ENCODE measurements around the gene ICAM2.
"Not testable (repeated sequence)": the region's sequence is repeated elsewhere in the genome, so short reads cannot be mapped to it uniquely, and the experiment has no call there.

The ICAM2 gene

GRCh38 chr17:64007089-64007837 lies 13.2 kb downstream of the ICAM2 start:
- DNase-seq, result not testable (repeated sequence)
- WGBS (ENCODE audit: extremely low coverage, insufficient coverage, low lambda C conversion rate), result no CpG with 5 or more reads among the region's 5 CpGs

GRCh38 chr17:64006361-64007088 lies 13.9 kb downstream of the ICAM2 start:
- no peaks in the 10 kb centered on the region for H3K36me3 ChIP-seq (ENCODE audit: control insufficient read depth, insufficient read depth, low read length)
- no peak overlapping the region for H2AK5ac ChIP-seq (ENCODE audit: low read length)
- H4K5ac ChIP-seq (ENCODE audit: low read length), result no peak overlapping the region
- no peak overlapping the region for H2BK5ac ChIP-seq (ENCODE audit: low read length)
- H2BK120ac ChIP-seq (ENCODE audit: low read depth, low read length), result no peak overlapping the region
- H3K79me1 ChIP-seq (ENCODE audit: low read length), result no peaks in the 10 kb centered on the region
- H3K4ac ChIP-seq (ENCODE audit: low read depth, low read length), result no peak overlapping the region
- no peak overlapping the region for H3K56ac ChIP-seq (ENCODE audit: low read length)
- no peak overlapping the region for H3K18ac ChIP-seq (ENCODE audit: low read length)
- H3K23ac ChIP-seq (ENCODE audit: low read length), result no peak overlapping the region
- H3K27ac ChIP-seq (ENCODE audit: low read depth, low read length), result no peak overlapping the region
- DNase-seq, result no peak
- WGBS (ENCODE audit: extremely low coverage, insufficient coverage, low lambda C conversion rate), result no CpG with 5 or more reads among the region's 13 CpGs
- H3K4me1 ChIP-seq (ENCODE audit: control insufficient read depth, low read depth, low read length), result no peaks in the 10 kb centered on the region
- H2BK15ac ChIP-seq (replicated peaks; ENCODE audit: low read depth), result no peak overlapping the region
- H3K9ac ChIP-seq (ENCODE audit: low read length), result no peak overlapping the region
- no peaks in the 10 kb centered on the region for H3K79me2 ChIP-seq (ENCODE audit: control insufficient read depth, insufficient read depth, low read length)
- H3K27me3 ChIP-seq (ENCODE audit: insufficient read depth, low read length, poor library complexity), result no peaks in the 10 kb centered on the region
- no peak overlapping the region for H3K4me2 ChIP-seq (ENCODE audit: low read length)
- no peak overlapping the region for H4K8ac ChIP-seq (ENCODE audit: low read depth, low read length)
- no peak overlapping the region for H3K4me3 ChIP-seq (ENCODE audit: low read length)

More at GRCh38 chr17:64007089-64007837, 13.2 kb downstream of the ICAM2 start:
- not testable (repeated sequence) for H3K79me1 ChIP-seq (ENCODE audit: low read length); H3K4me3 ChIP-seq (ENCODE audit: low read length); H2BK5ac ChIP-seq (ENCODE audit: low read length); H4K8ac ChIP-seq (ENCODE audit: low read depth, low read length); H3K79me2 ChIP-seq (ENCODE audit: control insufficient read depth, insufficient read depth, low read length); H3K36me3 ChIP-seq (ENCODE audit: control insufficient read depth, insufficient read depth, low read length); H3K9ac ChIP-seq (ENCODE audit: low read length); H3K56ac ChIP-seq (ENCODE audit: low read length); H3K23ac ChIP-seq (ENCODE audit: low read length); H3K27me3 ChIP-seq (ENCODE audit: insufficient read depth, low read length, poor library complexity); H3K4me1 ChIP-seq (ENCODE audit: control insufficient read depth, low read depth, low read length); H2BK15ac ChIP-seq (replicated peaks; ENCODE audit: low read depth); H3K18ac ChIP-seq (ENCODE audit: low read length); H3K4me2 ChIP-seq (ENCODE audit: low read length); H2AK5ac ChIP-seq (ENCODE audit: low read length); H3K4ac ChIP-seq (ENCODE audit: low read depth, low read length); H2BK120ac ChIP-seq (ENCODE audit: low read depth, low read length); H4K5ac ChIP-seq (ENCODE audit: low read length); H3K27ac ChIP-seq (ENCODE audit: low read depth, low read length)

GRCh38 chr17:64005734-64006167 lies 14.7 kb downstream of the ICAM2 start:
- H4K5ac ChIP-seq (ENCODE audit: low read length), result no peak overlapping the region
- H2BK5ac ChIP-seq (ENCODE audit: low read length), result no peak overlapping the region
- H4K8ac ChIP-seq (ENCODE audit: low read depth, low read length), result no peak overlapping the region
- H3K36me3 ChIP-seq (ENCODE audit: control insufficient read depth, insufficient read depth, low read length), result no peaks in the 10 kb centered on the region
- H2BK15ac ChIP-seq (replicated peaks; ENCODE audit: low read depth), result no peak overlapping the region
- H2BK120ac ChIP-seq (ENCODE audit: low read depth, low read length), result no peak overlapping the region
- WGBS (ENCODE audit: extremely low coverage, insufficient coverage, low lambda C conversion rate), result no CpG with 5 or more reads among the region's 6 CpGs
- H3K79me2 ChIP-seq (ENCODE audit: control insufficient read depth, insufficient read depth, low read length), result no peaks in the 10 kb centered on the region
- no peak overlapping the region for H3K23ac ChIP-seq (ENCODE audit: low read length)
- H3K4me2 ChIP-seq (ENCODE audit: low read length), result no peak overlapping the region
- H3K9ac ChIP-seq (ENCODE audit: low read length), result no peak overlapping the region
- no peak for DNase-seq
- no peaks in the 10 kb centered on the region for H3K4me1 ChIP-seq (ENCODE audit: control insufficient read depth, low read depth, low read length)
- H3K27me3 ChIP-seq (ENCODE audit: insufficient read depth, low read length, poor library complexity), result no peaks in the 10 kb centered on the region
- no peak overlapping the region for H3K27ac ChIP-seq (ENCODE audit: low read depth, low read length)
- H3K56ac ChIP-seq (ENCODE audit: low read length), result no peak overlapping the region
- no peak overlapping the region for H3K4me3 ChIP-seq (ENCODE audit: low read length)
- H3K79me1 ChIP-seq (ENCODE audit: low read length), result no peaks in the 10 kb centered on the region
- no peak overlapping the region for H3K18ac ChIP-seq (ENCODE audit: low read length)
- no peak overlapping the region for H3K4ac ChIP-seq (ENCODE audit: low read depth, low read length)
- H2AK5ac ChIP-seq (ENCODE audit: low read length), result no peak overlapping the region

GRCh38 chr17:64004903-64005733 lies 15.3 kb downstream of the ICAM2 start:
- no peaks in the 10 kb centered on the region for H3K27me3 ChIP-seq (ENCODE audit: insufficient read depth, low read length, poor library complexity)
- no peak for DNase-seq
- H3K4me1 ChIP-seq (ENCODE audit: control insufficient read depth, low read depth, low read length), result no peaks in the 10 kb centered on the region
- H3K9ac ChIP-seq (ENCODE audit: low read length), result no peak overlapping the region
- no peak overlapping the region for H3K4me2 ChIP-seq (ENCODE audit: low read length)
- H3K23ac ChIP-seq (ENCODE audit: low read length), result no peak overlapping the region
- whole genome bisulfite sequencing (ENCODE audit: extremely low coverage, insufficient coverage, low lambda C conversion rate), result no CpG with 5 or more reads among the region's 19 CpGs
- no peak overlapping the region for H2BK15ac ChIP-seq (replicated peaks; ENCODE audit: low read depth)
- no peak overlapping the region for H2AK5ac ChIP-seq (ENCODE audit: low read length)
- H3K56ac ChIP-seq (ENCODE audit: low read length), result no peak overlapping the region
- no peak overlapping the region for H3K27ac ChIP-seq (ENCODE audit: low read depth, low read length)
- H3K79me2 ChIP-seq (ENCODE audit: control insufficient read depth, insufficient read depth, low read length), result no peaks in the 10 kb centered on the region
- H3K79me1 ChIP-seq (ENCODE audit: low read length), result no peaks in the 10 kb centered on the region
- no peak overlapping the region for H3K4ac ChIP-seq (ENCODE audit: low read depth, low read length)
- no peak overlapping the region for H4K8ac ChIP-seq (ENCODE audit: low read depth, low read length)
- H2BK120ac ChIP-seq (ENCODE audit: low read depth, low read length), result no peak overlapping the region
- H2BK5ac ChIP-seq (ENCODE audit: low read length), result no peak overlapping the region
- H3K36me3 ChIP-seq (ENCODE audit: control insufficient read depth, insufficient read depth, low read length), result no peaks in the 10 kb centered on the region
- H3K18ac ChIP-seq (ENCODE audit: low read length), result no peak overlapping the region
- no peak overlapping the region for H3K4me3 ChIP-seq (ENCODE audit: low read length)
- no peak overlapping the region for H4K5ac ChIP-seq (ENCODE audit: low read length)

DNA sequence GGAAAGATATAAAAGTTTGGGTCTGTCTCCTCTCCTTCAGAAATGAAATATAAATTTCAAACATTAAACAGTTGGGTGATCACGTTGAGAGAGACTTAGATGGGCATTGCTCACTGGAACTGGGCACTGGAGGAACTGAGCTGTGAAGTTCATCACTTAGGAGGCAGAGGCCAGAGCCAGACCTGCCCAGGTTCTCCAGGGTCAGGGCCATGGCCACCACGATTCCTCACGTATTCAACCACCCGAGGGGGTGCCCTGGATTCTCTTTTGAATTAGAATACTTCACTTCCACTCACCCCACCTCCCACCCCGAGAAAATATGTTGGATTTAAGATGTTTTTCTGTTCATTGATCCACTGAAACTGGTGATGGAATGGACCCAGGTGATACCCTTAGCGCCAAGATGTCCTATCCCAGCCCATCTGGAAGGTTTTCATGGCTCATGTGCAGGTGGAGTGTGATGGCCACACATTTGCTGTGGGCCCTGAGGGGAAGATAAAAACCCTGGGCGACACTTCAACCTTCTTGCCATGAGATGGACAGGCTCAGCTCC lies 16.1 kb downstream of the ICAM2 start:
- Histone ChIP-seq H2BK120ac (ENCODE audit: low read depth, low read length) (no peak overlapping the region), H3K27me3 (ENCODE audit: insufficient read depth, low read length, poor library complexity) (no peaks in the 10 kb centered on the region), H3K4me3 (ENCODE audit: low read length) (no peak overlapping the region), H3K4me1 (ENCODE audit: control insufficient read depth, low read depth, low read length) (no peaks in the 10 kb centered on the region), H3K4ac (ENCODE audit: low read depth, low read length) (no peak overlapping the region), H3K56ac (ENCODE audit: low read length) (no peak overlapping the region), H4K5ac (ENCODE audit: low read length) (no peak overlapping the region), H3K23ac (ENCODE audit: low read length) (no peak overlapping the region), H3K79me1 (ENCODE audit: low read length) (no peaks in the 10 kb centered on the region), H3K9ac (ENCODE audit: low read length) (no peak overlapping the region), H4K8ac (ENCODE audit: low read depth, low read length) (no peak overlapping the region), H3K79me2 (ENCODE audit: control insufficient read depth, insufficient read depth, low read length) (no peaks in the 10 kb centered on the region), H3K4me2 (ENCODE audit: low read length) (no peak overlapping the region), H2AK5ac (ENCODE audit: low read length) (no peak overlapping the region), H3K27ac (ENCODE audit: low read depth, low read length) (no peak overlapping the region), H2BK15ac (replicated peaks; ENCODE audit: low read depth) (no peak overlapping the region), H2BK5ac (ENCODE audit: low read length) (no peak overlapping the region), H3K18ac (ENCODE audit: low read length) (no peak overlapping the region), H3K36me3 (ENCODE audit: control insufficient read depth, insufficient read depth, low read length) (no peaks in the 10 kb centered on the region)
- DNase-seq, result no peak
- WGBS (ENCODE audit: extremely low coverage, insufficient coverage, low lambda C conversion rate), result no CpG with 5 or more reads among the region's 7 CpGs

Data from mesendoderm (in vitro differentiated cells).